CD4-positive, alpha-beta T cell treated with Interleukin-4 for 1 hour (primary cell): ENCODE results near the gene SCFD2.
"Not testable (repeated sequence)": the region's sequence is repeated elsewhere in the genome, so short reads cannot be mapped to it uniquely, and the experiment has no call there.

ENCODE experiments used
- DNase-seq, 2 donors: peaks; one replicate each; pipeline ENCODE4 v3.0.0-alpha.2; 2020 to 2022

Gene SCFD2

DNA sequence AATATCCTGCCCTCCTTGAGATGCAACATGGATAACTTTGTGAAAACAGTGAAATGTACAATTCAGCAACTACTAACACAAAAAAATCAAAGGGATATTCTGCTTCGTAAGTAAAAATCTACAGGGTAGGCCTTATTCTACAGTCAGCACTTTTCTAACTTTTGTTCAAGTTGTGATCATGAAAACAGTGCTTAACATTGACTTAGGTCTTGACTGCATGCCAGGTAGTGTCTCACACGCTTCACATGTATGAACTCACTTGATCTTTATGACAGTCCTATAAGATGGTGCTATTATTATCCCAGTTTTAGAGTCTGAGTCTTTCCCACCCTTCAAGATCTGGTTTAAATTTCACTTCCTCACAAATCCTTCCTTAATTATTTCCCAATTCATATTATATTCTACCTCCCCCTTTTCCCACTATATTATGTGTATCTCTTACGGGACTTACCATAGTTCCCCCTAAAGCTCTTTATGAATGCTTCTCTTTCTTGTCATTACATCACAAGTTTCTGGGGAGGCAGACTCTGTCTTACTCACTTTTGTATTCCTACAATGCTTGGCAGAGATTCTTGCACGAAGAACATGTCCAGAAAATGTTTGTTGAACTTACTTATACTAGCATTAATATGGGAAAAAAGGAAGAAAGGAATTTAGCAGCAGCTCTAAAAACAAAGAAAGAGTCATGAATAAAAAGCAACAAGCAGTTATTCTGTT is 179.8 kb downstream of the SCFD2 start:
- DNase-seq, result no peak

DNA sequence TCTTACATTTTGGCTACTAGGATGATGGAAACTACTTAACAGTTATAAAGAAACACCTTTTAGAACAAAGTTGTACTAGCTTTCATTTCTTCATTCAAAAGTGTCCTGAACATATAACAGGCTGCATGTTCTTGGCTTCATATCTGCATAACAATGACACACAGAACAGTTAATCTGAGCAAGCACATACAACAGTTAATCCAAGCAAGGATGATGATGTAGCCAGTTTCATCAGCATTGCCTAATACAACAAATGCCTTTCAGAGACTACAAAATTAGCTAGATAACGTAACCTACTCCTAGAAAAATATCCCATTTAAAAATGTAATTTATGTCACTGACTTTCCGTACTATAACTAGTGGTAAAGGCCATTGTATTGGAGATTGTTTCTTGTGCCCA is 182.1 kb downstream of the SCFD2 start:
- no peak for DNase-seq

DNA sequence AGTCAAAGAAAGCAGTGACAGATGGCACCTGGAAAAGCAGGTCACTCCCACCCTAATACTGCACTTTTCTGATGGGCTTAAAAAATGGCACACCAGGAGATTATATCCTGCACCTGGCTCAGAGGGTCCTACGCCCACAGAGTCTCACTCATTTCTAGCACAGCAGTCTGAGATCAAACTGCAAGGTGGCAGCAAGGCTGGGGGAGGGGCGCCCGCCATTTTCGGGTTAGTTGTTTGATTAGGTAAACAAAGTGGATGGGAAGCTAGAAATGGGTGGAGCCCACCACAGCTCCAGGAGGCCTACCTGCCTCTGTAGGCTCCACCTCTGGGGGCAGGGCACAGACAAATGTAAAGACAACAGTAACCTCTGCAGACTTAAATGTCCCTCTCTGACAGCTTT is 188.1 kb downstream of the SCFD2 start:
- not testable (repeated sequence) for DNase-seq

DNA sequence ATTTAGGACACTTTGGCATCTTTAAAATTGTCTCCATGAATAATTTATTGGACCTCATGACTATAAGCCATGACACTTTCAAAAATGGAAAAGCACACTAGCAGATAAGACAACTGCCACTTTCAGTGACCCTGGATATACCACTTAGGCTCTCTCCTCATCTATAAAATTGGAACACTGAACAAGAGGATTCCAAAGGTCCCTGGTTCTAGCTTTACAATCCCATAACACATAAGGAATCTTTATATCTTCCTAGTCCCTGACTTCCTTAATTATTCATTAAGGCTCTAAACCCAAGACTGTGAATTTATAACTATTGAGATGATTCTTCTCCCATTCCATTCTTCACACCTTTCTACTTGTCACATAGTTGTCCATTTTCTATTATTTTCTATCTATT is 190.2 kb downstream of the SCFD2 start:
- DNase-seq, result no peak

DNA sequence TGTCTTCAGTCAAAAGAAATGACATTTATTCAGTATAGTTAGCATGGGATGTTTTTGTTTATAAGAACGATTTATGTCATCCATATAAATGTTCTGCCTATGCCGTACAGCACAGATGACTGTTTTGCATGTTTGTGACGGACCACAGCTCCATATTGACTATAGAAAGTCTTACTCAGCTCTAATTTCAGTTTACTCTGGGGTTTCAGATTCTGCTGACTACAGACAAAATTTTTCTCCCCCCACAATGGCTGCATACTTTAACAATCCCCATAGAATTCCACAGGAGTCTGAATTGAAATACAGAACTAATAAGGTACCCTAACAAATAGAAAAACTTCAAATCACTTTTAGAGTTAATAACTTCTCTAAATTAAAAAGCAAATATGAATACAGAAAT is 191.0 kb downstream of the SCFD2 start:
- DNase-seq, result no peak

DNA sequence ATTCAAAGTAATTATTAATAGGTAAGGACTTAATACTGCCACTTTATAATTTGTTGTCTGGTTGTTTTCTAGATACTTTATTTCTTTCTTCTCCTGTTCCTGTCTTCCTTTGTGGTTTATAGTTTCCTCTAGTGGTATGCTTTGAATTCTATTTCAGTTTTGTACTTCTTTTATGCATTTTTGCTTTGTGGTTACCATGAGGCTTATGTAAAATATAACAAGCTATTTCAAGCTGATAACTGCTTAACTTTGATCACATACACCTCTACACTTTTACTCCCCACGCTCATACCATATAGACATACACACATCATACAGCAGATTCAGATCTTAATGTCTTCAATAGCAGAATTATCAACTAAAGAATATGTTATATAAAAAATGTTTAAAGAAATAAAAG is 192.3 kb downstream of the SCFD2 start:
- no peak for DNase-seq

DNA sequence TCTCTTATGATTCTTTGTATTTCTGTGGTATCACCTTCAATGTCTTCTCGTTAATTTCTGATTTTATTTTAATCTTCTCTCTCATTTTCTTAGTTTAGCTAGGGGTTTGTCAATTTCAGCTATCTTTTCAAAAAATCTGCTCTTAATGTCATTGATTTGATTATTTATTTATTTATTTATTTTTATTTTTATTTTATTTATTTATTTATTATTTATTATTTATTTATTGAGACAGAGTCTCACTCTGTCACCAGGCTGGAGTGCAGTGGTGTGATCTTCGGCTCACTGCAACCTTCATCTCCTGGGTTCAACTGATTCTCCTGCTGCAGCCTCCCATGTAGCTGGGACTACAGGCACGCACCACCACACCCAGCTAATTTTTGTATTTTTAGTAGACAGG is 194.1 kb downstream of the SCFD2 start:
- DNase-seq, result no peak

DNA sequence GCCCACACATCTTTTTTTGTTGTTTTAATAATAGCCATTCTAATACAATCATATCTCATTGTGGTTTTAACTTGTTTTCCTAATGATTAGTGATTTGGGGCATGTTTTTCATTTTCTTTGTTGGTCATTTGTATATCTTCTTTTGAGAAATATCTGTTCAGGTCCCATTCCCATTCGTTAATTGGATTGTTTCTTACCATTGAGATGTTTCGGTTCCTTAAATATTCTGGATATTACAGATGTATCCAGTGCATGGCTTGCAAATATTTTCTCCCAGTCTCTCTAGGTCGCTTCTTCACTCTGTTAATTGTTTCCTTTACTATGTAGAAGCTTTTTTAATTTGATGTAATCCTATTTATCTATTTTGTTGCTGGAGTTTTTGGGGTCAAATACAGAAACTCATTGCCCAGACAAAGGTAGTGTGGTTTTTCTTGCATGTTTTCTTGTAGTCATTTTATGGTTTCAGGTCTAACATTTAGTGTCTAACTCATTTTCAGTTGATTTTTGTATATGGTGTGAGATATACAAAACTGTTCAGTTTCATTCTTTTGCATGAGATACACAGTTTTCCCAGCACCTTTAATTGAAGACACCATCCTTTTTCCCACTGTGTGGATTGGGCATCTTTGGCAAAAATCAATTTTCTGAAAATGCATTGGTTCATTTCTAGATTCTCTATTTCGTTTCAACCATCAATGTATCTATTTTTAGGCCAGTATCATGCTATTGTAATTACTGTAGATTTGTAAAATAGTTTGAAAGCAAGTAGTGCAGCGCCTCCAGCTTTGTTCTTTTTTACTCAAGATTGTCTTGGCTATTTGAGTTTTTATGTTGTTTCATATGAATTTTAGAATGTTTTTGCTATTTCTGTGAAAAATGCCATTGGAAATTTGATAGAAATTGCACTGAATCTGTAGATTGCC is 195.9 kb downstream of the SCFD2 start:
- DNase-seq, result no peak

DNA sequence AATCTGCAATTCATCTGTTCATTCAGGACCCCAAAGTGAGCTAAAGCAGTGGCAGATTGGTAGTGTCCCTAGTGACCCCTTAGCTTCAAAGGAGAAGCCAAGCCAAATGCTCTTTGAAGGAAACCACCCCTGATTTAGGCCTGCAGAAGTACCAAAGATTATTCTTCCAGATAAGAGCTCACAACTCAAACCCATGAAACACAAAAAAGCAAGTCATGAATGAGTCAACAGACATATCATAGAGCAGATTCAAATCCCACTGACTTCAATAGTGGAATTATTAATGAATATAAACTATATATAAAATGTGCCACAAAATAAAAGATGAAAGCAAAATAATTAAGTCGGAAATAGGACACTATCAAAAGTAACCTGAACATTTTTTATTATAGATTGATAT is 197.6 kb downstream of the SCFD2 start:
- DNase-seq, result no peak

DNA sequence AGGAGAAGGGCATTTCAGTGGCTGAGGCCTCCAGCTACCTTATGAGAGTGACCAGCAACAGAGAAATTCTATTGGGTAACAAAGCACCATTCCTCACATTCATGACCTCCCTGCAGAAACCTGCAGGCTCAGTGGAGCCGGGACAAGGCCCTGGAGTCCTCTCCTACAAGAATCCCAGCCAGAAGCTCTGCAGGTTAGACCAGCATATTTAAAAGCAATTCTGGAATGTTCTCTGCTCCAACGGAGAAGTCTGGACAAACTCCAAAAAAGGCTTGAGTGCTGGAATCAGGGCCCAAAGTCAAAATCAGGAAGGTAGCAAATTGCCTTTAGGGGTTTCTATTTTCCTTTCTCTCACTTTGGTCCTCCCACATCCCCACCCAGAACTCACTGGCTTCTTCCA is 202.9 kb downstream of the SCFD2 start:
- no peak for DNase-seq

DNA sequence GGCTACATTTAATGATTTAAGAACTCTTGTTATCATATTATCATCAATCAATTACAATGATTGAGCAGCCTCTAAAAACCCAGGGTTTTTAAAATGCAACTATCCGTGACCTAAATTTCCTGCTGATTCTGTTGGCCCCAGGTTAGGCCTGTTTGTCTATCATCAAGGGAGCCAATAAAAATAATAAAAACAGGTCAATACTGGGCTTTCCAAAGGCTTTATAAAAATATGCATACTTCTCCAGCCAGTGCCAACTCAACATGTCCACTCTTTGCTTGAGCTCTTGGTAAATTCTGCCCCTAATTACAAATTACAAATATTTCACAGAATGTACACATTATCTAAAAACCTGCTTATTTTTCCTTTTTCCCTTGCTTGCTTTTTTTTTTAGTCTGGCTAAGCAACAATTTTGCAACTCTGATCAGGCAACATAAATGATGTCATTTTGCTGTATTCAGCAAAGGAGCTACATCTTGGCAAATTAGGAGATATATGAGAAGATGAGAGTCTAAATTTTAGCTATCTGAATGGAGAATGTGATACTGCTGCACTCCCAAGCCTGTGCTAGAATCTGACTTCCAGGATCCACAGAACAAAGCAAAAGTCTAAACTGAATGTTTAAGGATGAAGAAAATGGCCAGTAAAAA is 204.0 kb downstream of the SCFD2 start:
- no peak for DNase-seq

DNA sequence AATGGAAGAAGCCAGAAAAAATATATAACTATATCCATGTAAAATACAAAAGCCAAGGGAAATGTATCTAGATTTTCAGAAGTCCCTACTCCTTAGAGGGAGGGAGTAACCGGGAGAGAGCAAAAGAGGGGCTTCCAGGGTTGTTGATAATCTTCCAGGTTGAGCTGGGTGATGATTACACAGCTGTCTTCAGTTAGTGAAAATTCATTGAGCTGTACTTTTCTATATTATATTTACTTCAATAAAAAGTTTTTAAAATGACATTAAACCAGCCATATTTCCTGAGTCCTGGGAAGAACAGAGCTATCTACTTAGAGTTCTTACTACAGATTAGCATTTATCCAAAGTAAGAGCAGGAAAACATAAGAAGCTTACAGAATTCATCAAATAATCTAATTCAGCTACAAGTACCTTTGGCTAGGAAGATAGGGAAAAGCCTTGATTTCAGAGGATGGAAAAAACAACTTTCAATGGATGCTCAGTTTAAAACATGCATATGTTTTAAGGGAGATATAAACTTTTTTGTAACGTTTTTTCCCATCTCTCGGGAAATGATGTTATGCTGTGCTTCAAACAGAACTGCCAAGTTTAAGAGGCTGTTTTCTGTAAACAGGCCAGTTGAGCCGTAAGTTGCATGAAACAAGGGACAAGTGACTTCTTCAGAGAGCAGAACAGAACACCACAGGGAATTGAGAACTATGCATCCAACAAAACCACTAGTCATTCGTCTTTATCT is 204.6 kb downstream of the SCFD2 start:
- no peak for DNase-seq

DNA sequence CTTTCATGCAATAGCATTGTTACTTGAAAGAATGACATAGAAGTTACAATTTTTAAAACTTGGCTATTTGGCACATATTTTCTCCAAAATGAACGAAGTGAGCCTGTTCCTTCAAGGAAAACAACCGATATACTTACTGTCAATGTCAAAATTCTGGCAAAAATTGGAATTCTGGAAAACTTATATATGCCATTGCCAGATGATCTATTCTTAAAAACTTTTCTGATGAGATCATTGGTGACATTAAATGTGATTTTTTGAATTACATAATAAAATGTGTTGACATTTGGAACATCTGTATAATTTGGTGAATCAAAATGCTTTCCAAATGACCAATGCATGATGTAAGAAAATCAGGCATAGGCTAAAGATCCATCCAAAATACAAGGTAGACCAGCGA is 209.0 kb downstream of the SCFD2 start:
- DNase-seq, result no peak

DNA sequence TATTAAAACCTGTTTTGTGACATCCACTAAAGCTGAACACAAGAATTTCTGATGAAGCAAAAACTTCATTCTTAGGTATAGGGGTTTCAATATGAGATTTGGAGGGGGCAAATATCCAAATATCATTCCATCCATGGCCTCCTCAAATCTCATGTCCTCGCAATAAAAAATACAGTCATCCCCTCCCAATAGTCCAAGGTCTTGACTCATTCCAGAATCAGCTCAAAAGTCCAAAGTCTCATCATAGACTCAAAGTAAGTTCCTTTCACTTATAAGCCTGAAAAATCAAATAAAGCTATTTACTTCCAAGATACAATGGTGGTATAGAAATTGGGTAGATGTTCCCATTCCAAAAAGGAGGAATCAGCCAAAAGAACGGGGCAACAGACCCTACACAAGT is 213.4 kb downstream of the SCFD2 start:
- DNase-seq, result no peak

DNA sequence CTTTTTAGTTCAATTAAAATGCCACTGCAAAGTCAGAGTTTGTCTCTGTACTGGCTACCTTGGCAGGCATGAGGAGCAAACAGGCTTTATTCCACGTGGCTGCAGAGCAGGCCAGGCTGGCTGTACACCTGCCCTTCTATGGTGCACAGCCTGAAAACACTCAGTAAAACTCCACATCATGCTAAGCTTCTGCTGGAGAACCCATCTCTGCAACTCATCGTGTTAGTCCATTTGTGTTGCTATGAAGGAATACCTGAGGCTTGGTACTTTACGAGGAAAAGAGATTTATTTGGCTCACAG is 214.4 kb downstream of the SCFD2 start:
- DNase-seq, result no peak

DNA sequence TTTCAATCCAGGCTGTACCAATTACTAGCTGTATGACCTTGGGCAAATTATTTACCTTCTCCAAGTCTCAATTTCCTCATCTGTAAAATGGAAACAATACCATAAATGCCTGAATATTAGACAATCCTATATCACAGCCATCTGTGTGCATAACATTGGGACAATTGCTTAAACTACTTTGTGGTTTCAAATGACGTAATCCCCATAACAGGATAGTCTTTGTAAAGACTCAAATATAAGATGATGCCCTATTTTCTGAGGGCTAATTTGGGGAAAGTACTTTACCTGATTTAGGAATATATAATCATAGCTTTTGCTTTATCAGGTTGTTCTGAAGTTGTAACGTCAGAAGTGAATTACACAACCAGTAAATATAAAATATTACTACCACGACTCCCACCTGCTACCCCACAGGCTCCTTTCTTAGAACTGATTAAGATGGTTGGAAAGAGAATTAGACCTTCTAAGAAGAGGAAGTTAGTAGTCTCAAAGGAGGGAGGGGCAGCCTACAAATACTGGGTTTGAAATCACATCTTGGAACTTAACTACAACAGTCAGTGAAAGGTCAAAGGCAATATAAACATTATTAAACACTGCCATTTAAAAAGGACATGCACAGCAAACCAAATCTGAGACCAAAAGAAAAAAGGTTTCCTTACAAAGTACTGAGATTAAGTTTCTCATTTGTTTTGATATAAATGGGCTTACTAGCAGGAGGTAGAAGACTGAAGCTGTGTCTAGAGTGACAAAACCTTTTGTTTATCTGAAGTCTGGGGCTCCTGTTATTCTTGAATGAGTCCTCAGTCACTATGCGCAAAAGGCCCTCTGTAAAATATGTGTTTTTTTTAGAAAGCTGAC is 215.0 kb downstream of the SCFD2 start:
- DNase-seq, result no peak

DNA sequence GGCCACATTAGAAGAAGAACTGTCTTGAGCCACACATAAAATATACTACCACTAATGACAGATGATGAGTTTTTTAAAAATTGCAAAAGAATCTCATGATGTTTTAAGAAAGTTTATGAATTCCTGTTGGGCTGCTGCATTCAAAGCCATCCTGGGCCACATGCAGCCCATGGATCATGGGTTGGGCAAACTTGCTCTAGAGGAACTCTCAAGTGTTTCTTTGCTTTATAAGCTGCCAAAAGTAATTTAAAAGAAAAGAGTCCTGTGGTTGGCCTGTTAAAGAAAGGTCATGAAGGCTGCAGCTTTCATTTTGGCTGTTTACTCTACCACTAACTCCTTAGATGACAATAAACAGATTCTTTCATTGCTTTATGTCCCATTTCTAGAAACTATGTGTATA is 218.2 kb downstream of the SCFD2 start:
- no peak for DNase-seq

DNA sequence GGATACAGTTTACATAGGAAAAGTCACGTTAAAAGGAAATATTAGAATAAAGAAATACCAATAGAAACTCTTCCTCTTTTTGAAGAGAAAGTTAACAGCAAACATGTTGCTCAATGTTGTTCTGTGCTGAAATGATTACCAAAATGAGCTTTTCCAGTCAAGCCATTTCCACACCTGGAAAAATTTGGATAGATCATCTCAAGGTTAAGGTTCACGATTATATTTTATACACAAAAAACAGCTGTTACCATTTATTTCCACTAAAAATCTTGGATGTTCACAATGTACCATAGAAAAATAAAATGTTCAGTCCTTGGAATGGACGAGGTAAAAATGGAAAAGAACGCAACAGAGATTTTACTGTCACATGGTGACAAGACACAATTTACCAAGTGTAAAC is 218.7 kb downstream of the SCFD2 start:
- no peak for DNase-seq

DNA sequence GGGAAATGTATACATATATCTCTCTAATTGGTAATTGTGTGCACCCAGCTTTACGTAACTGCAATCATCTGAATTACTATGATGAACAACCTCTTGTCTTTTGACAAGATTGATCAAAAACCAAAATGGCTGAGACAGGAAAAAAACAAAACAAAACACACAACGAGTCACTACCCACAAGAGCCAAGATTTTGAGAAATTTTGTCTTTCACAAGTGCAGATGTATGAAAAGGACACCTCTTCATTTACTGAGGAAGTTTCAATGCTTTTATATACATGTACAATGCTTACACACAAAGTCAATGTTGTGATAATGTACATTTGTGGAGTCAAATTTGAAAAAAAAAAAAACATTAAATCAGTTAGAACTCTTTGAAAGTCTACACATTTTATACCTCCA is 224.6 kb downstream of the SCFD2 start:
- DNase-seq, result no peak

DNA sequence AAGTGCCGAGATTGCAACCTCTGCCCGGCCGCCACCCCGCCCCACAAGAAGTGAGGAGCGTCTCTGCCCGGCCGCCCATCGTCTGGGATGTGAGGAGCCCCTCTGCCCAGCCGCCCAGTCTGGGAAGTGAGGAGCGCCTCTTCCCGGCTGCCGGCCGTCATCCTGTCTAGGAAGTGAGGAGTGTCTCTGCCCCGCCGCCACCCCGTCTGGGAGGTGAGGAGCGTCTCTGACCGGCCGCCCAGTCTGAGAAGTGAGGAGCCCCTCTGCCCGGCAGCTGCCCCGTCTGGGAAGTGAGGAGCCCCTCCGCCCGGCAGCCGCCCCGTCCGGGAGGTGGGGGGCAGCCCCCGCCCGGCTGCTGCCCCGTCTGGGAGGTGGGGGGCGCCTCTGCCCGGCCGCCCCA is 226.6 kb downstream of the SCFD2 start:
- not testable (repeated sequence) for DNase-seq

DNA sequence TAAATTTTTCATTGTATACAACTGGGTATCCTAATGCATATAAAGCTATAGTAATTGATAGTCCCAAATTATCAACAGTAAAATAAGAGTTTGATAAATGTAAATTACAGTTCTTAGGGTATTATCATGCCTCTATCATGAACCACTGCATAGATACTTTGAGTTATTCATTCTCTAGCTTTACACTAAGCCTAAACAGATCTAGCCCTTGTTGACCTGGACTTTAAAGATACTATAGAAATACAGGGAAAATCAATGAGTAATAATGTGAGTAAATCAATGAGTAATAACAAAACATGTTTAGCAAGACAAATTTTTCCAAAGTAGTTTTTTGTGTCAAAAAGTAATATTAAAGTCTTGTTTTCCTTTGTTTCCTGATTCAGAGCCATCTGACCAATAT is 228.4 kb downstream of the SCFD2 start:
- no peak for DNase-seq

DNA sequence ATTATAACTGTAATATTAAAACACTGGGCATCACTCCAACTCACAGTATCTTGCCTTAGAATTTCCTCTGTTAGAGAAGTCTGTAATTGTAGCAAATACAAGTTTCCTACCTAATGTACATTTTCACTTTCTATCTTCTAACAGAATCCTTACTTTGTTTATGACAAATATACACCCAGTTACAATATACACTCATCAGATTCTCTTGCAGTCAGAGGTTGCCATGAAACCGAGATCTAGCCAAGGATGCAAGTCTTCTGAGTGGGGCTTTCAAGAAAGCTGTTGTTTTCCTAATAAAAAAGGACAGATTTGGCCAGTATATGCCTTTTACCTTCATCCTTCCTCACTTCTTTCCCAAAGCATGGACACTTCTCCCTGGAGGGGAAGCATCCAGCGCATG is 228.9 kb downstream of the SCFD2 start:
- DNase-seq, result no peak
